WI38 (cell line): ENCODE measurements around the gene TCL1A.

Experiments used
- H3K4me3 ChIP-seq: 2 replicates; pipeline ENCODE4 v1.5.1; 2011; ENCODE audit warnings: low read depth, mild to moderate bottlenecking, control low read depth, low read length
- TF ChIP-seq, protein P1 (sequence below): IDR thresholded peaks from 2 replicates; pipeline ENCODE4 v1.5.1; 2012; ENCODE audit warnings: low read depth, mild to moderate bottlenecking, control low read depth, low read length

The TCL1A gene

DNA sequence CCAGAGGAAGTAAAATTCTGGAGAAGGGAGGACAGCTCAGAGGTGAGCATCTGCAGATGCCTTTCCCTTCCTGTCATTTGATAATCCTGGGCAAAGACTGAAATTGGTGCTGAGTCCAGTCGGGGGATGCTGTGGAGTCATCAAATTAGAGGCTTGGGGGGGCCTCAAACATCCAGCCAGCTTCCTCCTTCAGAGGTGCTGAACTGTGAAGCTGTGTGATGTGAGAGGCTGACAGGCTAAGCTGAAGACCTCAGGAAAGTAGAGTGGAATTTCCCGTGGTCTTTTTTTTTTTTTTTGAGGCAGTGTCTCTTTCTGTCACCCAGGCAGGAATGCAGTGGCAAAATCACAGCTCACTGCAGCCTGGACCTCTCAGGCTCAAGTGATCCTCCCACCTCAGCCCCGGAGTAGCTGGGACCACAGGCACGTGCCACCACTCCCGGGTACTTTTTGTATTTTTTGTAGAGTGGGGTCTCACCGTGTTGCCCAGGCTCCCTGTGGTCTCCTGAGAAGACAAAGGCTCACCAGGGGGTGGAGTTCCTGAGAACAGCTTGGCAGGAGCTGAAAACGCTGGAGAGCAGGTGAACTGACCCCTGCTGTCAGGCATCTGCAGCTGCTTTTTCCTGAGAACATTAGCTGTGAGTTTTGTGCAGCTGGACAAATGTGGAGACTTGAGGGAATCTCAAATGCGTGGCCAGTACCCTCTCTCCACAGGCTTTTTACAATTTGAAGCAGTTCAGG, 33.8 kb downstream of the TCL1A start:
- H3K4me3 ChIP-seq, result no peak overlapping the region
- TF ChIP-seq, protein P1, sequence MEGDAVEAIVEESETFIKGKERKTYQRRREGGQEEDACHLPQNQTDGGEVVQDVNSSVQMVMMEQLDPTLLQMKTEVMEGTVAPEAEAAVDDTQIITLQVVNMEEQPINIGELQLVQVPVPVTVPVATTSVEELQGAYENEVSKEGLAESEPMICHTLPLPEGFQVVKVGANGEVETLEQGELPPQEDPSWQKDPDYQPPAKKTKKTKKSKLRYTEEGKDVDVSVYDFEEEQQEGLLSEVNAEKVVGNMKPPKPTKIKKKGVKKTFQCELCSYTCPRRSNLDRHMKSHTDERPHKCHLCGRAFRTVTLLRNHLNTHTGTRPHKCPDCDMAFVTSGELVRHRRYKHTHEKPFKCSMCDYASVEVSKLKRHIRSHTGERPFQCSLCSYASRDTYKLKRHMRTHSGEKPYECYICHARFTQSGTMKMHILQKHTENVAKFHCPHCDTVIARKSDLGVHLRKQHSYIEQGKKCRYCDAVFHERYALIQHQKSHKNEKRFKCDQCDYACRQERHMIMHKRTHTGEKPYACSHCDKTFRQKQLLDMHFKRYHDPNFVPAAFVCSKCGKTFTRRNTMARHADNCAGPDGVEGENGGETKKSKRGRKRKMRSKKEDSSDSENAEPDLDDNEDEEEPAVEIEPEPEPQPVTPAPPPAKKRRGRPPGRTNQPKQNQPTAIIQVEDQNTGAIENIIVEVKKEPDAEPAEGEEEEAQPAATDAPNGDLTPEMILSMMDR, result no peak

DNA sequence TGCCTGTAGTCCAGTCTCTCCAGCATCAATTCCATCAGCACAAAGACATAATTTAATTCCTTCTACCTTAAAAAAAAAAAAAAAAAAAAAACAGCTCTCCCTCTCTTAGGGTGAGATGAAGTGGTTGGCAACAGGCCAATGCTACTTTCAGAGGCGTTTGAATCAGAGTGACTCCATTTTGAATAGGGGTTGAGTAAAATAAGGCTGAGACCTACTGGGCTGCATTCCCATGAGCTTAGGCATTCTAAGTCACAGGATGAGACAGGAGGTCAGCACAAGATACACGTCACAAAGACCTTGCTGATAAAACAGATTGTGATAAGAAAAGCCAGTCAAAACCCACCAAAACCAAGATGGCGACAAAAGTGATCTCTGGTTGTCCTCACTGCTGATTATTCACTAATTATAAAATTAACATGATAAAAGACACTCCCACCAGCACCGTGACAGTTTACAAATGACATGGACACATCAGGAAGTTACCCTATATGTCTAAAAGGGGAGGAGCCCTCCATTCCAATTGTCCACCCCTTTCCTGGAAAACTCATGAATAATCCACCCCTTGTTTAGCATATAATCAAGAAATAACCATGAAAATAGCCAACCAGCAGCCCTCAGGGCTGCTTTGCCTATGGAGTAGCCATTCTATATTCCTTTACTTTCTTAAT, 34.6 kb downstream of the TCL1A start:
- no peak overlapping the region for H3K4me3 ChIP-seq
- TF ChIP-seq, protein P1, result no peak

DNA sequence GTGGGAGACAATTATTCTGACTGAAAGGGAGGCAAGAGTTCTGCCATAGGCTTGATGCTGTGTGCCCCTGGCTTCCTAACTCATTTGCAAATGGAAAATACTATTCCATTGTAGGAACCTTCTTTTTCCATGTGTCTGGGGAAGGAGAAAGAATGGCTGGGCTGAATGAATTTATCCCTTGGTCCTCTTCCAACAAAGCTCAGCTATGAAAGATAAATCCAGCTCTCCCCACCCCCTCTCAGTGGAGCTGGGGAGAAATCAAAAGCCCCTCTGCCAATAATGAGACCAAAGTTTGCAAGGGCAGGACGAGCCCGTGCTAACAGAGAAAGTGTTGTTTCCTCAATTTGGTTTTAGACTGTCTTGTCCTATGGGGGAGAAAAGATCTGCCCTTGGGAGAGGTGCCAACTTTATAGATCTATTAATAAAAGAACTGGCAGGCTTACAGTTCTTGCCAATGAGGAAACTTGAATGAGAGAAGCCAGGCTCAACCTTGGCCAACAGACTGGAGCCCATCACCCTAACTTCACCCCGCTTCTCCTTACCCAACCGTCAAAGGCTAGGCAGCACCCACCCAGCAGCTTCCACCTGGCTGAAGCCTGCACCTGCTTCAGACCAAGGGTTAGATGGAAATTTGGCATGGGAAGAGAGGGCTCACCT, 36.6 kb downstream of the TCL1A start:
- no peak overlapping the region for H3K4me3 ChIP-seq
- TF ChIP-seq, protein P1, result no peak

DNA sequence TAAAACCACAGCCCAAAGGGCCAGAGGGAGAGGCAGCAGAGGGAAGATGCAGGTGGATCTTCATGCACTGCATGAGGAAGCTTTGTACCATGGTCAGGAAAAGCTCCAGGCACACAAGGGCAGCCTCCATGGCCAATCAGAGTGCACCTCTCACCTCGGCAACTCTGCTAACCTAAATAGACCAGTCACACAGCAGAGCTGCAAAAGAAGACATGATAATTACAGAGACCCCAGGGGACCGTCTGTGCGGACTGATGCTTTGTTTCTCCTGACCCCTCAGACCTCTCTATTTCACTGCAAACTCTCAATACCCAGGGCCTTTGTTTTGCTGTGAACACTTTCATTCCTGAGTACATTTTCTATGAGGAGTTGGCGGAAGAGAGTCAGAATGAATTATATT, 38.4 kb downstream of the TCL1A start:
- no peak overlapping the region for H3K4me3 ChIP-seq
- TF ChIP-seq, protein P1, result no peak

DNA sequence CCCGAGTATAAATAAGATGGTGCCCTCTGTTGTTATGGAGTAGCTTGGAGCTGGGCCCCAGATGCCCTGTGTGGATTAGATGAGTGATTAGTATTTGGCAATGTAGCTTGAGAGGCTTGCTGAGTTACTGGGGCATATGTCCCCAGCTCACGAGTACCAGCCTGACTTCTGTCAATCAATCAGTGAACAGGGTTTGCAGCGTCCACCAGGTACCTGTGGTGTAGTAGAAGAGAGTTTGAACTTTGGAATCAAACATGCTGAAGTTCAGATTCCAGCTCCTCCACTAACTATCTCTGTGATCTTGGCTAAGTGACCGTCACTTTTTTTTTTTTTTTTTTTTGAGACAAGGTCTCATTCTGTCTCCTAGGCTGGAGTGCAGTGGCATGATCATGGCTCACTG, 39.3 kb downstream of the TCL1A start:
- TF ChIP-seq, protein P1, result no peak

DNA sequence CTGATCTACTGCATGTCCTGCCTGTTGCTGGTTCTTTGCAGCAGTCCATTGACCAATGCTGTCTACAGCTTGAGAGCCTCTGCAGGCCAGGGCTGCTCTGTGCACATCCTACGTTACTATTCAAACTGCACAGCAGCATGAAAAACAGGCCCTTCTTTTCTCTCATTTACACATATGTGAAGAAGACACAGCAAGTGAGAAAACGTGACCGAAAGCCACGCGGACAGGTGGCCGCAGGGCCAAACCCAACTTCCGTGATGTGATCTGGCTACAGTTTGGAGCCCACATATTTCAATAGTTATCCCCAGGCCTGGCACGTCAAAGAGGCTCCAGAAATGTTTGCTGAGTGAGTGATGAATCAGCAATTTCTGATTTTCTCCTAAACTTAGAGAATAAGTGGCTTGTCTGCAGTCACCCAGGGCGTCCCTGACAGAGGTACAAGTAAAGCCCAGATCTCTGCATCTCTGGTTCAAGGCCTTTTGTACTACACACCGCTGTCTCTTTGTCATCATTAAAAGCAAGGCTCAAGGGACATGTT, 45.6 kb downstream of the TCL1A start:
- no peak overlapping the region for H3K4me3 ChIP-seq
- TF ChIP-seq, protein P1, result no peak

More for the DNA sequence above, 39.3 kb downstream of the TCL1A start:
- H3K4me3 ChIP-seq, result no peak overlapping the region
